Measurements from ENCODE around the gene KLHL22. TPM values are rescaled to one million over a fixed set of nuclear protein-coding genes. Genes with fewer than 3 reads are reported as not detected.

The KLHL22 gene
- polyA plus RNA-seq, 4 donors: 5.9 to 15.1 (median 8.6) TPM

- FAIRE-seq: no peak
- DNase-seq: peak in 1 of 2 donors; percentile 42
- Histone ChIP-seq H3K9me3 (ENCODE audit: control insufficient read depth in 2 of 2, insufficient read depth in 1 of 2, low read depth in 1 of 2, low read length in 1 of 2) (peaks cover 0 to 3% of the 10 kb centered on the region in 2 donors), H3K27ac (ENCODE audit: low read depth in 1 of 3, low read length in 2 of 3) (no peak overlapping the region), H3K27me3 (ENCODE audit: control insufficient read depth in 3 of 3, insufficient read depth in 3 of 3, low read length in 3 of 3) (peaks cover 24 to 85% (median 37%) of the 10 kb centered on the region in 3 donors), H3K36me3 (ENCODE audit: control insufficient read depth in 3 of 3, insufficient read depth in 2 of 3, low read depth in 1 of 3, low read length in 3 of 3) (peaks cover 0 to 39% (median 0%) of the 10 kb centered on the region in 3 donors), H3K4me1 (ENCODE audit: control insufficient read depth in 3 of 3, insufficient read depth in 2 of 3, low read depth in 1 of 3, low read length in 2 of 3) (peaks cover 1 to 17% (median 7%) of the 10 kb centered on the region in 3 donors), H3K4me3 (ENCODE audit: low read depth in 1 of 3, low read length in 3 of 3) (peak overlapping the region in 1 of 3 donors; percentile 40)
- 8 to 44% (median 13%) methylated on average over 36 to 37 of the region's 37 CpGs for WGBS, 3 donors
Observed at GRCh38 chr22:20430101-20430719, 65.4 kb downstream of the KLHL22 start.

GRCh38 chr22:20429254-20430100 lies 66.1 kb downstream of the KLHL22 start:
- Histone ChIP-seq H3K4me1 (ENCODE audit: control insufficient read depth in 3 of 3, insufficient read depth in 2 of 3, low read depth in 1 of 3, low read length in 2 of 3) (peaks cover 1 to 17% (median 7%) of the 10 kb centered on the region in 3 donors), H3K27me3 (ENCODE audit: control insufficient read depth in 3 of 3, insufficient read depth in 3 of 3, low read length in 3 of 3) (peaks cover 24 to 85% (median 30%) of the 10 kb centered on the region in 3 donors), H3K36me3 (ENCODE audit: control insufficient read depth in 3 of 3, insufficient read depth in 2 of 3, low read depth in 1 of 3, low read length in 3 of 3) (peaks cover 0 to 39% (median 0%) of the 10 kb centered on the region in 3 donors), H3K9me3 (ENCODE audit: control insufficient read depth in 2 of 2, insufficient read depth in 1 of 2, low read depth in 1 of 2, low read length in 1 of 2) (peaks cover 0 to 3% of the 10 kb centered on the region in 2 donors), H3K4me3 (ENCODE audit: low read depth in 1 of 3, low read length in 3 of 3) (peak overlapping the region; percentile 8 to 56 (median 35)), H3K27ac (ENCODE audit: low read depth in 1 of 3, low read length in 2 of 3) (no peak overlapping the region)
- WGBS, 3 donors: 9 to 32% (median 15%) methylated on average over 55 to 75 of the region's 75 CpGs
- DNase-seq: peak; percentile 84
- FAIRE-seq: no peak

GRCh38 chr22:20428496-20429253 lies 66.9 kb downstream of the KLHL22 start:
- 28 to 59% (median 44%) methylated on average over 23 of the region's 23 CpGs for WGBS, 3 donors
- H3K4me3 ChIP-seq (ENCODE audit: low read depth in 1 of 3, low read length in 3 of 3): peak overlapping the region in 1 of 3 donors; percentile 56
- H3K4me1 ChIP-seq (ENCODE audit: control insufficient read depth in 3 of 3, insufficient read depth in 2 of 3, low read depth in 1 of 3, low read length in 2 of 3): peaks cover 1 to 19% (median 7%) of the 10 kb centered on the region in 3 donors
- no peak overlapping the region for H3K27ac ChIP-seq (ENCODE audit: low read depth in 1 of 3, low read length in 2 of 3)
- H3K36me3 ChIP-seq (ENCODE audit: control insufficient read depth in 3 of 3, insufficient read depth in 2 of 3, low read depth in 1 of 3, low read length in 3 of 3): peaks cover 0 to 39% (median 0%) of the 10 kb centered on the region in 3 donors
- DNase-seq (no peak), FAIRE-seq (no peak)
- peaks cover 0 to 3% of the 10 kb centered on the region in 2 donors for H3K9me3 ChIP-seq (ENCODE audit: control insufficient read depth in 2 of 2, insufficient read depth in 1 of 2, low read depth in 1 of 2, low read length in 1 of 2)
- H3K27me3 ChIP-seq (ENCODE audit: control insufficient read depth in 3 of 3, insufficient read depth in 3 of 3, low read length in 3 of 3): peaks cover 24 to 85% (median 29%) of the 10 kb centered on the region in 3 donors

GRCh38 chr22:20427945-20428417 lies 67.6 kb downstream of the KLHL22 start:
- FAIRE-seq (no peak), DNase-seq (no peak)
- Histone ChIP-seq H3K36me3 (ENCODE audit: control insufficient read depth in 3 of 3, insufficient read depth in 2 of 3, low read depth in 1 of 3, low read length in 3 of 3) (peaks cover 0 to 38% (median 0%) of the 10 kb centered on the region in 3 donors), H3K9me3 (ENCODE audit: control insufficient read depth in 2 of 2, insufficient read depth in 1 of 2, low read depth in 1 of 2, low read length in 1 of 2) (peaks cover 0 to 3% of the 10 kb centered on the region in 2 donors), H3K27ac (ENCODE audit: low read depth in 1 of 3, low read length in 2 of 3) (no peak overlapping the region), H3K27me3 (ENCODE audit: control insufficient read depth in 3 of 3, insufficient read depth in 3 of 3, low read length in 3 of 3) (peaks cover 23 to 86% (median 24%) of the 10 kb centered on the region in 3 donors), H3K4me1 (ENCODE audit: control insufficient read depth in 3 of 3, insufficient read depth in 2 of 3, low read depth in 1 of 3, low read length in 2 of 3) (peaks cover 1 to 21% (median 7%) of the 10 kb centered on the region in 3 donors), H3K4me3 (ENCODE audit: low read depth in 1 of 3, low read length in 3 of 3) (no peak overlapping the region)
- WGBS, 3 donors: 90 to 95% (median 92%) methylated on average over 4 of the region's 4 CpGs

- DNase-seq (no peak), FAIRE-seq (no peak)
- 87 to 93% (median 92%) methylated on average over 8 of the region's 8 CpGs for WGBS, 3 donors
- no peak overlapping the region for H3K4me3 ChIP-seq (ENCODE audit: low read depth in 1 of 3, low read length in 3 of 3)
- peaks cover 1 to 22% (median 7%) of the 10 kb centered on the region in 3 donors for H3K4me1 ChIP-seq (ENCODE audit: control insufficient read depth in 3 of 3, insufficient read depth in 2 of 3, low read depth in 1 of 3, low read length in 2 of 3)
- peaks cover 0 to 2% of the 10 kb centered on the region in 2 donors for H3K9me3 ChIP-seq (ENCODE audit: control insufficient read depth in 2 of 2, insufficient read depth in 1 of 2, low read depth in 1 of 2, low read length in 1 of 2)
- peaks cover 0 to 36% (median 0%) of the 10 kb centered on the region in 3 donors for H3K36me3 ChIP-seq (ENCODE audit: control insufficient read depth in 3 of 3, insufficient read depth in 2 of 3, low read depth in 1 of 3, low read length in 3 of 3)
- no peak overlapping the region for H3K27ac ChIP-seq (ENCODE audit: low read depth in 1 of 3, low read length in 2 of 3)
- peaks cover 22 to 85% (median 24%) of the 10 kb centered on the region in 3 donors for H3K27me3 ChIP-seq (ENCODE audit: control insufficient read depth in 3 of 3, insufficient read depth in 3 of 3, low read length in 3 of 3)
Observed at GRCh38 chr22:20427104-20427944, 68.3 kb downstream of the KLHL22 start.

GRCh38 chr22:20426259-20426615 lies 69.4 kb downstream of the KLHL22 start:
- peaks cover under 1 to 22% (median 4%) of the 10 kb centered on the region in 3 donors for H3K4me1 ChIP-seq (ENCODE audit: control insufficient read depth in 3 of 3, insufficient read depth in 2 of 3, low read depth in 1 of 3, low read length in 2 of 3)
- H3K27me3 ChIP-seq (ENCODE audit: control insufficient read depth in 3 of 3, insufficient read depth in 3 of 3, low read length in 3 of 3): peaks cover 16 to 77% (median 18%) of the 10 kb centered on the region in 3 donors
- FAIRE-seq: no peak

GRCh38 chr22:20425566-20426258 lies 69.9 kb downstream of the KLHL22 start:
- Histone ChIP-seq H3K27ac (ENCODE audit: low read depth in 1 of 3, low read length in 2 of 3) (no peak overlapping the region), H3K4me3 (ENCODE audit: low read depth in 1 of 3, low read length in 3 of 3) (peak overlapping the region in 1 of 3 donors; percentile 22), H3K36me3 (ENCODE audit: control insufficient read depth in 3 of 3, insufficient read depth in 2 of 3, low read depth in 1 of 3, low read length in 3 of 3) (peaks cover 0 to 33% (median 0%) of the 10 kb centered on the region in 3 donors), H3K4me1 (ENCODE audit: control insufficient read depth in 3 of 3, insufficient read depth in 2 of 3, low read depth in 1 of 3, low read length in 2 of 3) (peaks cover 0 to 20% (median 3%) of the 10 kb centered on the region in 3 donors), H3K27me3 (ENCODE audit: control insufficient read depth in 3 of 3, insufficient read depth in 3 of 3, low read length in 3 of 3) (peaks cover 12 to 73% (median 14%) of the 10 kb centered on the region in 3 donors), H3K9me3 (ENCODE audit: control insufficient read depth in 2 of 2, insufficient read depth in 1 of 2, low read depth in 1 of 2, low read length in 1 of 2) (no peaks in the 10 kb centered on the region)
- no peak for FAIRE-seq
- peak in 1 of 2 donors; percentile 30 for DNase-seq
- 13 to 40% (median 21%) methylated on average over 33 to 96 of the region's 96 CpGs for WGBS, 3 donors

More at GRCh38 chr22:20426259-20426615, 69.4 kb downstream of the KLHL22 start:
- Histone ChIP-seq H3K27ac (ENCODE audit: low read depth in 1 of 3, low read length in 2 of 3) (no peak overlapping the region), H3K4me3 (ENCODE audit: low read depth in 1 of 3, low read length in 3 of 3) (no peak overlapping the region), H3K9me3 (ENCODE audit: control insufficient read depth in 2 of 2, insufficient read depth in 1 of 2, low read depth in 1 of 2, low read length in 1 of 2) (no peaks in the 10 kb centered on the region), H3K36me3 (ENCODE audit: control insufficient read depth in 3 of 3, insufficient read depth in 2 of 3, low read depth in 1 of 3, low read length in 3 of 3) (peaks cover 0 to 33% (median 0%) of the 10 kb centered on the region in 3 donors)
- DNase-seq: no peak
- WGBS, 3 donors: 55 to 82% (median 58%) methylated on average over 10 to 12 of the region's 12 CpGs

Data from small intestine (tissue), 7 donors.